ENCODE data around the gene HES1. TPM values are rescaled to one million over a fixed set of nuclear protein-coding genes. Genes with fewer than 3 reads are reported as not detected.
"Not testable (repeated sequence)": the region's sequence is repeated elsewhere in the genome, so short reads cannot be mapped to it uniquely, and the experiment has no call there.

Gene HES1
- total and polyA plus RNA-seq, 2 experiments from 2014 or later: 10.3 to 13.8 TPM

GRCh38 chr3:194125442-194125841, 10.5 kb upstream of the HES1 start:
- no peak overlapping the region for H2AFZ ChIP-seq
- H3K4me2 ChIP-seq (ENCODE audit: unreplicated experiment): no peak overlapping the region
- peaks cover 4% of the 10 kb centered on the region for H3K27me3 ChIP-seq (replicated peaks; ENCODE audit: insufficient read depth)
- peaks cover 6% of the 10 kb centered on the region; the same call in 1 of the 2 replicates for H3K4me1 ChIP-seq (ENCODE audit: insufficient read depth)
- DNase-seq: no peak
- TF ChIP-seq EZH2 (IDR thresholded peaks at IDR 0.05; ENCODE audit: insufficient read depth, poor library complexity, severe bottlenecking) (no peak), EZH2phosphoT487 (IDR thresholded peaks at IDR 0.05; ENCODE audit: insufficient read depth, low read depth) (no peak)
- no peaks in the 10 kb centered on the region for H3K9me3 ChIP-seq (ENCODE audit: low read depth)
- H3K27ac ChIP-seq: no peak overlapping the region
- WGBS, 2 experiments (ENCODE audit: low coverage in 1 of 2, low lambda C conversion rate in 2 of 2, missing lambda C conversion rate in 2 of 2): 63 to 77% methylated on average over 6 of the region's 6 CpGs
- no peak overlapping the region for H3K4me3 ChIP-seq
- no peaks in the 10 kb centered on the region for H3K79me2 ChIP-seq (ENCODE audit: insufficient read depth)
- no peak overlapping the region for H3K9ac ChIP-seq
- H4K20me1 ChIP-seq (ENCODE audit: insufficient read depth): no peaks in the 10 kb centered on the region
- H3K36me3 ChIP-seq (ENCODE audit: low read depth): no peaks in the 10 kb centered on the region
- in situ Hi-C loops (cut with MboI): no loop called here
- no peaks in the 10 kb centered on the region for H3F3A ChIP-seq (ENCODE audit: insufficient read depth)
- H3K9me2 ChIP-seq (ENCODE audit: insufficient read depth): no peaks in the 10 kb centered on the region

GRCh38 chr3:194126790-194127189, 9.2 kb upstream of the HES1 start:
- in situ Hi-C loops (cut with MboI): no loop called here
- H3K27ac ChIP-seq: no peak overlapping the region
- WGBS, 2 experiments (ENCODE audit: low coverage in 1 of 2, low lambda C conversion rate in 2 of 2, missing lambda C conversion rate in 2 of 2): 68 to 73% methylated on average over 9 of the region's 9 CpGs

GRCh38 chr3:194128202-194128918, 7.6 kb upstream of the HES1 start:
- no peaks in the 10 kb centered on the region for H3K36me3 ChIP-seq (ENCODE audit: low read depth)
- H3K79me2 ChIP-seq (ENCODE audit: insufficient read depth): no peaks in the 10 kb centered on the region
- WGBS, 2 experiments (ENCODE audit: low coverage in 1 of 2, low lambda C conversion rate in 2 of 2, missing lambda C conversion rate in 2 of 2): 89 to 95% methylated on average over 12 of the region's 12 CpGs
- H3K27me3 ChIP-seq (replicated peaks; ENCODE audit: insufficient read depth): no peaks in the 10 kb centered on the region; the same call in 1 of the 2 replicates
- peaks cover 9% of the 10 kb centered on the region for H3K4me1 ChIP-seq (ENCODE audit: insufficient read depth)
- H3K4me3 ChIP-seq: no peak overlapping the region
- no peaks in the 10 kb centered on the region for H3K9me3 ChIP-seq (ENCODE audit: low read depth)
- no peak overlapping the region for H3K9ac ChIP-seq
- no peak overlapping the region for H3K27ac ChIP-seq
- no peak overlapping the region for H3K4me2 ChIP-seq (ENCODE audit: unreplicated experiment)
- no peak overlapping the region for H2AFZ ChIP-seq
- DNase-seq: no peak
- in situ Hi-C loops (cut with MboI): no loop called here
- no peaks in the 10 kb centered on the region for H4K20me1 ChIP-seq (ENCODE audit: insufficient read depth)
- H3K9me2 ChIP-seq (ENCODE audit: insufficient read depth): no peaks in the 10 kb centered on the region
- TF ChIP-seq EZH2phosphoT487 (IDR thresholded peaks at IDR 0.05; ENCODE audit: insufficient read depth, low read depth): no peak
- peaks cover 6% of the 10 kb centered on the region for H3F3A ChIP-seq (ENCODE audit: insufficient read depth)

More at GRCh38 chr3:194126790-194127189, 9.2 kb upstream of the HES1 start:
- no peaks in the 10 kb centered on the region for H4K20me1 ChIP-seq (ENCODE audit: insufficient read depth)
- no peak overlapping the region for H3K4me2 ChIP-seq (ENCODE audit: unreplicated experiment)
- no peak for DNase-seq
- no peak for TF ChIP-seq EZH2 (IDR thresholded peaks at IDR 0.05; ENCODE audit: insufficient read depth, poor library complexity, severe bottlenecking)
- TF ChIP-seq EZH2phosphoT487 (IDR thresholded peaks at IDR 0.05; ENCODE audit: insufficient read depth, low read depth): no peak
- H3K4me3 ChIP-seq: no peak overlapping the region
- H3K79me2 ChIP-seq (ENCODE audit: insufficient read depth): no peaks in the 10 kb centered on the region
- peaks cover 6% of the 10 kb centered on the region; the same call in 1 of the 2 replicates for H3K4me1 ChIP-seq (ENCODE audit: insufficient read depth)
- H3K9ac ChIP-seq: no peak overlapping the region
- H3K27me3 ChIP-seq (replicated peaks; ENCODE audit: insufficient read depth): no peaks in the 10 kb centered on the region; the same call in 1 of the 2 replicates
- H3K9me3 ChIP-seq (ENCODE audit: low read depth): no peaks in the 10 kb centered on the region
- no peaks in the 10 kb centered on the region for H3F3A ChIP-seq (ENCODE audit: insufficient read depth)
- no peak overlapping the region for H2AFZ ChIP-seq
- no peaks in the 10 kb centered on the region for H3K36me3 ChIP-seq (ENCODE audit: low read depth)
- H3K9me2 ChIP-seq (ENCODE audit: insufficient read depth): no peaks in the 10 kb centered on the region

- H3K27me3 ChIP-seq (replicated peaks; ENCODE audit: insufficient read depth); in situ Hi-C loops (cut with MboI); H3K9me3 ChIP-seq (ENCODE audit: low read depth); H3K79me2 ChIP-seq (ENCODE audit: insufficient read depth); H2AFZ ChIP-seq; H3K4me2 ChIP-seq (ENCODE audit: unreplicated experiment); H3K4me3 ChIP-seq; H3K36me3 ChIP-seq (ENCODE audit: low read depth); H3K27ac ChIP-seq; DNase-seq; H3F3A ChIP-seq (ENCODE audit: insufficient read depth); H3K9ac ChIP-seq; H3K9me2 ChIP-seq (ENCODE audit: insufficient read depth); H4K20me1 ChIP-seq (ENCODE audit: insufficient read depth): not testable (repeated sequence)
- H3K4me1 ChIP-seq (ENCODE audit: insufficient read depth): peaks cover 13% of the 10 kb centered on the region
- 96% methylated on average over 8 of the region's 8 CpGs for WGBS, 2 experiments (ENCODE audit: low coverage in 1 of 2, low lambda C conversion rate in 2 of 2, missing lambda C conversion rate in 2 of 2)
Observed at GRCh38 chr3:194128919-194129295, 7.0 kb upstream of the HES1 start.

Measured in GM23248 (cell line).